Neural progenitor cell (in vitro differentiated cells): Measurements from ENCODE around the gene GATAD2B.

Experiments used
- EZH2phosphoT487 ChIP-seq: fragments of 200-600 bp; sonication (generic); IDR thresholded peaks from 2 replicates; pipeline ENCODE4 v1.6.1; 2017; ENCODE audit warnings: antibody characterized with exemption
- TF ChIP-seq, protein P1 (sequence below): fragments of 200-600 bp; sonication (generic); IDR thresholded peaks from 2 replicates; pipeline ENCODE4 v1.5.1; 2017; ENCODE audit warnings: antibody characterized with exemption, mild to moderate bottlenecking

- TF ChIP-seq, protein P1, sequence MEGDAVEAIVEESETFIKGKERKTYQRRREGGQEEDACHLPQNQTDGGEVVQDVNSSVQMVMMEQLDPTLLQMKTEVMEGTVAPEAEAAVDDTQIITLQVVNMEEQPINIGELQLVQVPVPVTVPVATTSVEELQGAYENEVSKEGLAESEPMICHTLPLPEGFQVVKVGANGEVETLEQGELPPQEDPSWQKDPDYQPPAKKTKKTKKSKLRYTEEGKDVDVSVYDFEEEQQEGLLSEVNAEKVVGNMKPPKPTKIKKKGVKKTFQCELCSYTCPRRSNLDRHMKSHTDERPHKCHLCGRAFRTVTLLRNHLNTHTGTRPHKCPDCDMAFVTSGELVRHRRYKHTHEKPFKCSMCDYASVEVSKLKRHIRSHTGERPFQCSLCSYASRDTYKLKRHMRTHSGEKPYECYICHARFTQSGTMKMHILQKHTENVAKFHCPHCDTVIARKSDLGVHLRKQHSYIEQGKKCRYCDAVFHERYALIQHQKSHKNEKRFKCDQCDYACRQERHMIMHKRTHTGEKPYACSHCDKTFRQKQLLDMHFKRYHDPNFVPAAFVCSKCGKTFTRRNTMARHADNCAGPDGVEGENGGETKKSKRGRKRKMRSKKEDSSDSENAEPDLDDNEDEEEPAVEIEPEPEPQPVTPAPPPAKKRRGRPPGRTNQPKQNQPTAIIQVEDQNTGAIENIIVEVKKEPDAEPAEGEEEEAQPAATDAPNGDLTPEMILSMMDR: no peak
- TF ChIP-seq EZH2phosphoT487: no peak
Measured at GRCh38 chr1:153960206-153960605, 37.4 kb upstream of the GATAD2B start.
